Endothelial cell of umbilical vein (primary cell): Measurements from ENCODE around the gene CD19.

ENCODE experiments used
- CTCF ChIP-seq, 2 donors: IDR thresholded peaks; 1 replicate in 1 of 2; 2 replicates in 1 of 2; pipeline ENCODE4 v1.5.1; 2011; ENCODE audit warnings: low read length in 2 of 2, mild to moderate bottlenecking in 2 of 2, moderate library complexity in 2 of 2, control low read depth in 1 of 2, inconsistent platforms in 1 of 2, low read depth in 1 of 2; ENCODE audit not compliant: insufficient read depth in 1 of 2; ENCODE audit errors: extremely low read depth in 1 of 2
- EZH2 ChIP-seq: IDR thresholded peaks from 2 replicates; pipeline ENCODE4 v1.6.1; 2012; ENCODE audit warnings: borderline replicate concordance, low read depth, mild to moderate bottlenecking, moderate library complexity, low read length, inconsistent platforms; ENCODE audit not compliant: severe bottlenecking
- FOS ChIP-seq: IDR thresholded peaks from 2 replicates; pipeline ENCODE4 v1.6.1; 2011; ENCODE audit warnings: mild to moderate bottlenecking, low read length, moderate library complexity, borderline replicate concordance; ENCODE audit not compliant: insufficient read depth
- GATA2 ChIP-seq: IDR thresholded peaks from 2 replicates; pipeline ENCODE4 v1.7.0; 2011; ENCODE audit warnings: low read depth, mild to moderate bottlenecking, moderate library complexity, mixed read lengths, low read length; ENCODE audit not compliant: insufficient read length, insufficient read depth
- JUN ChIP-seq: IDR thresholded peaks from 2 replicates; pipeline ENCODE4 v1.6.1; 2011; ENCODE audit warnings: borderline replicate concordance, low read depth; ENCODE audit not compliant: insufficient read length, insufficient read depth
- MAX ChIP-seq: IDR thresholded peaks from 2 replicates; pipeline ENCODE4 v1.6.1; 2011; ENCODE audit not compliant: insufficient read depth, insufficient read length
- MYC ChIP-seq: IDR thresholded peaks from one replicate; pipeline ENCODE4 v1.6.1; 2011; ENCODE audit warnings: mild to moderate bottlenecking, low read depth, low read length
- POLR2A ChIP-seq: IDR thresholded peaks from 2 replicates; pipeline ENCODE4 v1.6.1; 2012; ENCODE audit warnings: low read depth, mild to moderate bottlenecking, control low read depth, low read length
- POLR2AphosphoS5 ChIP-seq: IDR thresholded peaks from 2 replicates; pipeline ENCODE4 v1.6.1; 2012; ENCODE audit warnings: low read depth, mild to moderate bottlenecking, control low read depth, low read length, moderate library complexity; ENCODE audit not compliant: insufficient read depth

DNA sequence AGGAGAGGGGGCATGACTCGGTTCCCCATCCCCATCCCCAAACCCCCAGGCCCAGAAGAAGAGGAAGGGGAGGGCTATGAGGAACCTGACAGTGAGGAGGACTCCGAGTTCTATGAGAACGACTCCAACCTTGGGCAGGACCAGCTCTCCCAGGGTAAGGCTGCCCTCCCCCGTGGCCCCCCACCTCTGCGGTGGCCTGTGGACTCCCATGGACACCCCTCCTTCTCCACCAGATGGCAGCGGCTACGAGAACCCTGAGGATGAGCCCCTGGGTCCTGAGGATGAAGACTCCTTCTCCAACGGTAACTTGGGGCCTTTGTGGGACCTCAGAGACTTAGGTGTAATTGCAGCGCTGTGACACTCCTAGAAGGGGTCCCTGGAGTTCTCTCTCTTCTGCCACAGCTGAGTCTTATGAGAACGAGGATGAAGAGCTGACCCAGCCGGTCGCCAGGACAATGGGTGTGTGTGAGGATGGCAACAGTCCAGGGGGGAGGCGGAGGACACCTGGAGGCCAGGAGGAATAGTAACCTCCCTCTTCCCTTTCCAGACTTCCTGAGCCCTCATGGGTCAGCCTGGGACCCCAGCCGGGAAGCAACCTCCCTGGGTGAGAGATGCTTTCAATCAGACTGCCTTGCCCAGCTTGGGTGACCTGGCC, 5.6 kb downstream of the CD19 start:
- TF ChIP-seq CTCF (IDR thresholded peaks at IDR 0.05; ENCODE audit: extremely low read depth in 1 of 2, insufficient read depth in 1 of 2, low read depth in 1 of 2, low read length in 2 of 2) (no peak), MYC (no peak), POLR2A (no peak), POLR2AphosphoS5 (no peak), JUN (no peak), EZH2 (no peak), FOS (no peak), MAX (no peak), GATA2 (no peak)
